ENCODE data around the gene RNF126. TPM values are rescaled to one million over a fixed set of nuclear protein-coding genes. Genes with fewer than 3 reads are reported as not detected.
A peak's percentile ranks its signal among the peaks of the same experiment; 100 is the strongest.

The RNF126 gene
- total RNA-seq, result 100 to 1,000 TPM in 3 of 4 donors, 10 to 100 TPM in 1; 72.3 to 148 (median 129) TPM

GRCh38 chr19:662962-663681, at the start of gene RNF126:
Gene RNF126, minus strand, starts transcription at chr19:663214. Its CDS starts 93 bp downstream, at chr19:663121.
- Histone ChIP-seq H3K36me3 (no peaks in the 10 kb centered on the region), H3K4me3 (peak within 1 kb of the TSS; percentile 88 to 97 (median 91)), H3K27ac (peak within 1 kb of the TSS; percentile 93 to 100 (median 96)), H3K27me3 (no peaks in the 10 kb centered on the region), H3K4me1 (peaks cover 28 to 59% of the 10 kb centered on the region in 2 donors), H3K9me3 (no peaks in the 10 kb centered on the region)
- TF ChIP-seq CTCF (IDR thresholded peaks at IDR 0.05 in 4 of 5, conservative IDR thresholded peaks at IDR 0.05 in 1 of 5), result peak in 1 of 5 experiments; percentile 14
- peak; percentile 83 to 90 for TF ChIP-seq POLR2A (IDR thresholded peaks at IDR 0.05)
- intact Hi-C loops (cut with DNase I; ENCODE audit: low total_unique reads), result loop anchor here (1.0 to 10.0 kb wide), 5 partner anchors 17 to 262 kb away; partner anchors contain the start of genes ARID3A, BSG, POLRMT and PTBP1
- DNase-seq (peak; percentile 83 to 92), ATAC-seq (peak; percentile 83 to 89)
- in situ Hi-C loops (cut with MboI; ENCODE audit: low sequenced_read_pairs in 4 of 4), result loop anchor here in 1 of 4 donors (10.0 kb wide), 1 partner anchor 72 kb away; no protein-coding TSS in a partner anchor

GRCh38 chr19:711254-711653, 48.2 kb upstream of the RNF126 start:
- intact Hi-C loops (cut with DNase I; ENCODE audit: low total_unique reads) (no loop called here), in situ Hi-C loops (cut with MboI; ENCODE audit: low sequenced_read_pairs in 4 of 4) (no loop called here)
- TF ChIP-seq POLR2A (IDR thresholded peaks at IDR 0.05), result no peak
- TF ChIP-seq CTCF (IDR thresholded peaks at IDR 0.05 in 4 of 5, conservative IDR thresholded peaks at IDR 0.05 in 1 of 5), result no peak
- Histone ChIP-seq H3K4me1 (no peaks in the 10 kb centered on the region), H3K36me3 (no peaks in the 10 kb centered on the region), H3K9me3 (no peaks in the 10 kb centered on the region), H3K27me3 (peaks cover 5 to 33% (median 29%) of the 10 kb centered on the region in 3 donors), H3K4me3 (no peak overlapping the region), H3K27ac (peak overlapping the region; percentile 80 to 83 (median 82))
- DNase-seq, result no peak
- no peak for ATAC-seq

- Histone ChIP-seq H3K4me1 (no peaks in the 10 kb centered on the region), H3K36me3 (no peaks in the 10 kb centered on the region), H3K27ac (peak overlapping the region; percentile 80 to 83 (median 82)), H3K4me3 (peak overlapping the region in 3 of 4 donors; percentile 58 to 63 (median 62)), H3K27me3 (peaks cover 7 to 36% (median 34%) of the 10 kb centered on the region in 3 donors), H3K9me3 (no peaks in the 10 kb centered on the region)
- in situ Hi-C loops (cut with MboI; ENCODE audit: low sequenced_read_pairs in 4 of 4), result no loop called here
- intact Hi-C loops (cut with DNase I; ENCODE audit: low total_unique reads), result no loop called here
- ATAC-seq (no peak), DNase-seq (no peak)
- TF ChIP-seq CTCF (IDR thresholded peaks at IDR 0.05 in 4 of 5, conservative IDR thresholded peaks at IDR 0.05 in 1 of 5), result no peak
- TF ChIP-seq POLR2A (IDR thresholded peaks at IDR 0.05), result no peak
Measured at GRCh38 chr19:710767-711166, 47.8 kb upstream of the RNF126 start.

GRCh38 chr19:709965-710571, 47.1 kb upstream of the RNF126 start:
- TF ChIP-seq CTCF (IDR thresholded peaks at IDR 0.05 in 4 of 5, conservative IDR thresholded peaks at IDR 0.05 in 1 of 5) (no peak), POLR2A (IDR thresholded peaks at IDR 0.05) (peak in 1 of 2 donors; percentile 14)
- Histone ChIP-seq H3K27me3 (peaks cover 7 to 40% (median 34%) of the 10 kb centered on the region in 3 donors), H3K9me3 (no peaks in the 10 kb centered on the region), H3K27ac (peak overlapping the region; percentile 80 to 83 (median 82)), H3K4me3 (peak overlapping the region; percentile 55 to 63 (median 60)), H3K36me3 (no peaks in the 10 kb centered on the region), H3K4me1 (no peaks in the 10 kb centered on the region)
- in situ Hi-C loops (cut with MboI; ENCODE audit: low sequenced_read_pairs in 4 of 4), result no loop called here
- DNase-seq, result peak in 1 of 2 donors; percentile 42
- intact Hi-C loops (cut with DNase I; ENCODE audit: low total_unique reads), result no loop called here
- peak; percentile 15 to 37 for ATAC-seq
